GM13976 (cell line): ENCODE data around the gene ADGRG6.

Experiments used
- DNase-seq: peaks from one replicate; pipeline ENCODE4 v3.0.0; 2012; ENCODE audit warnings: low spot score
- CTCF ChIP-seq: IDR thresholded peaks from 2 replicates; pipeline ENCODE4 v1.5.1; 2012; ENCODE audit warnings: borderline replicate concordance, mild to moderate bottlenecking; ENCODE audit not compliant: insufficient read depth; ENCODE audit errors: extremely low read depth, missing control alignments, control extremely low read depth
- in situ Hi-C: fragments of 300-500 bp; cut with MboI; formaldehyde crosslinking; loops from one replicate; pipeline ENCODE4 v1.12.0; 2022; ENCODE audit warnings: low sequenced_read_pairs, mixed read lengths, inconsistent platforms; ENCODE audit not compliant: unreplicated experiment

The ADGRG6 gene

DNA sequence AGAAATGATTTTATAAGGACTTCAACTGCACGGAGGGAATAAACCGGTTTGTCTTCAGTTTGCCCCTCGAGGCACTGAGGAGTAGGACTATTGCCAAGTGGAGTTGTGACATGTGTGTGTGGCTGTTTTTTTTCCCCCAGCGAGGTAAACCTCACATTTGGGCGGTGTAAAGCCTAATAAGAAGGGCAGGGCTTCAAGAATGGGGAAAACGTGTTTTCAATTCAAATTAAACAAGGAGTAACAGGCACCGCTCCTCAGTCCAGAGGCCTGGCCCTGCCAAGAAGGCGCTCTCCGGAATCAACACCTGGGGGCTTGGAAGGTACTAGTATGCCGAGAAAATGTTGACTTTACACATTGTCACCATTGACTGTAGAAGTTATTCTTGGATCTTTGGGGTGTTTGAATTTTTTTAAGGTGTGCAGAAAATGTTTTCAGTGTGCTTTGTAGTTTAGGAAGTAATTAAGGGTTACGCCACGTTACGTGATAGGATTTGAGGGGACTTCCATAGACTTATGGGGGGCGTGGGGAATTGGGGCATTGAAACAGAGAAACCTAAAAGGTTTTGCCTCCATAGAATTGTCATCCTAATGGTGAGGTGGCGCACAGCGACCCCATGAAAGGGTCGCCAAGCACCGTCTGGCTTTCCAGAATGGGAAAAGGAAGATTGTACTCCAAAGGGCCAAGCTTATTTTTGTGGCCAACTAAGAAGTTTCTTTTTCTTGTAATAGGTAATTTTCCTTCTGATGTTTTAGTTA lies 791 bp downstream of the ADGRG6 start:
- DNase-seq, result no peak
- in situ Hi-C loops, result no loop called here
- no peak for TF ChIP-seq CTCF

GRCh38 chr6:142303176-142303533 lies 1.3 kb downstream of the ADGRG6 start:
- no peak for TF ChIP-seq CTCF
- in situ Hi-C loops, result no loop called here

DNA sequence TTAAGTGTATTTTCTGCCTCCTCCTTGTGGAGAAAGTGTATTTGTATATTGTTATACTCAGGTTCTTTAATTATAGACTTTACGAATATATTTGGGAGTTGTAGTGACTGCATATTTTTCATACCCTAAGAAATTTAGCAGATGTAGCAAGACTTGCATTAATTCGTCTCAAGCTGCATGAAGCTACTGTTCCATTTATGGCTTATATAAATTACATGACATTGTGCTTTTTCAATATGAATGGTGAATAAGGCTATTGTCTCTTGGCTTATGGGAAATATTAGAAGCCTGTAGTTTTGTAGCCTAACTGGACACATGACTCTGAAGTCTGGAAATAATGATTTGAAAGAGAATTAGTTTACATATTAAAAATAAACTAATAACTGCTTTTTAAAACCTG lies 2.4 kb downstream of the ADGRG6 start:
- in situ Hi-C loops, result no loop called here
- no peak for TF ChIP-seq CTCF
- DNase-seq, result no peak

More at GRCh38 chr6:142303176-142303533, 1.3 kb downstream of the ADGRG6 start:
- no peak for DNase-seq

DNA sequence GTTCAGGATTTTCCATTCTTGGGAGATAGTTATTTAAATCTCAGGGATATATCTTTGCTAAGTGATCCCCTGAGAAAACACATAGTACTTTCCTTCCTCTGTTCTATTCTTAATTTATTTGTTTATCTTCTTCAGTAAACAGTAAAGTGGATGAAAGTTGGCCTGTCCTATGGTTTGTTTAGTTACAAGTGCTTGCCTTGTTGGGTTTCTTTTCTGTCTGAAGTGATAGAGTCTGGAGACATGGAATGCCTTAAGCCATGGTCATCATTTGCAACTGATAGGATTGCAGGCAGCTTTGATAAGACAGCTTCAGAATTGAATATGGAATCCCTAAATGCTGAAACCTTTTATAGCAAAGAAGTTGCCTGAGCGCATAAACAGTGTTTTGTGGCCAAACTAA lies 4.9 kb downstream of the ADGRG6 start:
- no peak for DNase-seq
- in situ Hi-C loops, result no loop called here
- TF ChIP-seq CTCF, result no peak

GRCh38 chr6:142307963-142308748 lies 6.3 kb downstream of the ADGRG6 start:
- no peak for TF ChIP-seq CTCF
- no peak for DNase-seq
- in situ Hi-C loops, result no loop called here

DNA sequence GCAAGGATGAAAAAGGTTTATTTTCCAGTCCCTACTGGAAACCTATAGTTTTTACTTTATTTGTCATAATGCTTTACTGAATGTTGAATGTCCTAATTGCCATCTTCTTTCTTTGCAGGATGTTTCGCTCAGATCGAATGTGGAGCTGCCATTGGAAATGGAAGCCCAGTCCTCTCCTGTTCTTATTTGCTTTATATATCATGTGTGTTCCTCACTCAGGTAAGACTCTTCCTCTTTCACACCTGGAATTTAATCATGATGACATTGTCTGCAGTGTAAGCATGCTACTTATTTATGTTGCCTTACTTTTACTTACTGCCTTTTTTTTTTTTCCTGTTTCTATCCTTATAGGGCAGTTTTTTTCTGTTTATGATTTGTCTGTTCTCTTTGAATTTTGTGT lies 7.6 kb downstream of the ADGRG6 start:
- TF ChIP-seq CTCF, result no peak
- no peak for DNase-seq
- in situ Hi-C loops, result no loop called here
